ENCODE data around the gene SLC6A18.

GRCh38 chr5:1199340-1199648, 25.9 kb upstream of the SLC6A18 start:
- TF ChIP-seq POLR2AphosphoS5 (IDR thresholded peaks at IDR 0.05; ENCODE audit: low read depth, low read length) (no peak), CTCF (IDR thresholded peaks at IDR 0.05) (no peak), REST (IDR thresholded peaks at IDR 0.05; ENCODE audit: insufficient read depth in 1 of 2, low read depth in 2 of 2, low read length in 1 of 2) (no peak), SIN3A (IDR thresholded peaks at IDR 0.05; ENCODE audit: borderline replicate concordance, insufficient read depth, low read depth, low read length) (no peak)

Measured in Panc1 (cell line).